Amygdala (tissue), 56 donors: Measurements from ENCODE around the gene GNB5.
A peak's percentile ranks its signal among the peaks of the same experiment; 100 is the strongest.

Experiments
- DNase-seq, 56 donors: peaks; one replicate each; lab custom pipeline; 2025; lab: John Stamatoyannopoulos, UW

Gene GNB5

DNA sequence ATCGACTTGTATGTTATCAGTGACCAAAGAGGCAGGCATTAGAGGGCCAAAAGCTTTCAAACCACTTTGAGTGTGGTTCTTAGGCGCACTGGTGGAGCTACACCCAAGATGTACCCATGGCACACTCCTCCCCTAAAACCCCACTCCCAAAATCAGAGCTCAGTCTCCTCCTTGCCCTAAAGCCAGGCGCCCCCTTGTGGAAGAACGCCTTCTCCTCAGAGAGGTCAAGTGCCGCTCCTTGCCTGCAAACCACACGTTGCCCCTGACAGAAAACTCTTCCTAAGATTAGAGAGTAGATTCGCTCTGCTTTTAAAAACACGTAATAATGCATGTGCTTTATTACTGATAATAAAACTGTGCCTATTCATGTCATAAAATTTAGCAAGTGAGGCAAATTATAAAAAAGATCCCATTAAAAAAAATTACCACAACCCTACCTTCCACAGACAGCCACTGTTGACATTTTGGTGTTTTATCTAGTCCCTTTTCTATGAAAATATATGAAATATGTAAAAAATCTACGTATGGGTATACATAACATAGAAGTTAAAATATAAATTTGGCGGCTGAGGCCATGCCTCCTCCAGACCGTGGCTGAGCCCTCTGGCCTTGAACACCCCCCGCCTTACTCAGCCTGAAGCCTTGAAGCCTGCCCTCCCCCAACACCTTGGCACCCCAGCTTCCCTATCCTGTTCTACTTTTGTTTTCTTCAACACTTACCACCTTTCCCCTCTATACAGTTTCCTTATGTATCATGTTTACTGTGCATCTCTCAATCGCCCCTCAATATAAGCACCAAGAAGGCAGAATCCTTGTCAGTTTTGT lies 112.1 kb downstream of the GNB5 start:
- DNase-seq: peak in 44 of 56 donors; percentile 6 to 81 (median 41)

DNA sequence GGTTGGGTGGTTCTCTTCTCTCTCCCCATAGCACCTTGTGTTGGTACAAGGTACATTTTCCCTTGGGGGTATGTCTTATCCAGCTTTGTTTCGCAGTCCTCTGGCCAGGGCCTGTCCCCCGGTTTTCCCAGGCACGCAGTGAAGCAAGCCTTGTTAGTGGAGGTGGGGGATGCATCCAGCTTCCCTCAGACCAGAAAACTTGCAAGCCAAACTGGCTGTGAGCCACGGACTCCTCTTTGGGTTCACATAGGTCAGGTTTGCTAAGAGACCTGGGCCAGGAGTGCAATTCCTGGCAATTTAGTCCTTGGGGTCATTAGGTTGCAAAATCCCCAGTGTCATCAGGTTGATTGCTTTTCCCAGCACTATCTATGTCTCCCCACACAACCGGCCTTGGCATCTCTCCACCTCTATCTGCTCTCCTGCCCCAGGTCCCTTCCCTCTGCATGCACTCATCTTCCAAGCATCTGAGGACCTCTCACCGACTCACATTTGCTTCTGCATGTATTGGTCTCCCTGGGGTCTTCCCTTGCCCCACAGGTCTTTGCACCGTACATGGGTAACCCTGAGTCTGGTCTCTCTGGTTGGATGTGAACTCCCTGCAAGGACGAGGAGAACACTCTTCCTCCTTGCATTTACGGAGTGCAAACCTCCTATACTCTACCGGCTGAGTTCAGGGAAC lies 112.9 kb downstream of the GNB5 start:
- no peak for DNase-seq

DNA sequence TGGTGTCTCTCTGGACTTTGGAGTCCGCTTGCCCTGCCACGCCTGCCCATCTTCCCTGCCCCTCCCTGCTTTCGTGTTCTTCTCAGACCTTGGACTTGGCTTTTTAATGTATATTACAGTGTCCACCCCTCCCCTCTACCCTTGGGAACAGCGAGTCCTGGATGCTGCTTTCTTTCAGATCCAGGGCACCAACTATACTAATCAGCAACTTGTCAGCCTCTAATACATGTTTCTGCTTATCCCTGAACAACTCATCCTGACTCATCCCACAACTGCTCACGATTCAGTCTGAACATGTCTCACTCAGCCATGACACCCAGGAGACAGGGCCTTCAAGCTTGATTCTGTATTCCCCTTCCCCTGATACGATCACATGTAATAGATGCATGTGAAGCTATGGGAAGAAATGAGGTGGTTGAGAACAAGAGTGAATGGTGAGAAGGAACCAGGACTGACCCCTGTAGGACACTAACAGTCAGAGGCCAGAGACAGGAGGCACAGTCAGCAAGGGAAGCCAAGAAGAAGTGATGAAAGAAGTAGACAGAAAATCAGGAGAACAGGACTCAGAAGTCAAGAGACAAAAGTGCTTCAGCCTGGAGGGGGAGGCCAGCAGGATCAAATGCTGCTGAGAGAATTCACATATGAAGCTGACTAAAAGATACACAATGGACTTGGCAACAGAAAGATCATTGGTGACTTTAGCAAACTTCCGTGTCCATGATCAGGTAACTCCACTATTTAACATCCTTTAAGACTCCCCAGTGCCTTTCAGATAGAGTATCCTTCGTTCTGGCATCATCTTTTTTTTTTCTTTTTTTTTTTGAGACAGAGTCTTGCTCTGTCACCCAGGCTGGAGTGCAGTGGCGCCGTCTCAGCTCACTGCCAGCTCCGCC lies 114.1 kb downstream of the GNB5 start:
- DNase-seq: no peak

DNA sequence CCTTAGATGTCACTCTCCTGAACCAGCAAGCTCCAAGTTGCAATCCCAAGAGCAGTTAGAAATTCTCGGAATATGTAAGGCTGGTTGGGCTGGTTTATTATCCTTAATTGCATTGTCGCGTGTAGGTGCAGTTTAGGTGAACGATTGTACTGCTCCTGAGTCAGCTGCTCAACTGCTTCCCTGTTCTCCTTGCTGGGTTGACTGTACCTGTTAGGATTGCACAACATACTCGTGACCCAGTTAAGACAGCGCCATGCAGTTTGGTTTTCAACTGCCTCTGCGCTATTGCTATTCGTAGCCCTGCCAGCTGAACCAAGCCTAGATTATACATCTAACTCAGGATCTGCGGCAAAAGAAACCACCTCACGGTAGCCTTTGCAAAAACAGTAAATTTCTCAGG lies 119.6 kb downstream of the GNB5 start:
- no peak for DNase-seq

DNA sequence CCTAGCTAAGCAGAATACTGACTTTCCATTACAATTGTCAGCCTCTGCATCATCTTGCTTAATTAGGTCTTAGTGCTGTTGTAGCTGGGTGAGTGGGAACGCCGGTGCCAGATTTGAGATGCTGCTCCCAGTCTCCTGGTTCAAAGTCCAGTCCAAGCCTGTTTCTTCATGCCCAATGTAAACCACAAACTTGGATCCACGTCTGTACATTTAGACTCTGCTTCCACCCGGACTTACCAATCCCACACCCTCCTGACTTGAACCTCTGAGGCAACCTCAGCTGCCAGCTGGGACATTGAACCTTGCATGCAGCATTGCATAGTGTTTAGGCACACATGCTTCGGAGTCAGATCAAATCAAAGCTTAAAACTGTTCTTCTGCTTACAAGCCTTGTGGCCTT lies 121.6 kb downstream of the GNB5 start:
- no peak for DNase-seq

DNA sequence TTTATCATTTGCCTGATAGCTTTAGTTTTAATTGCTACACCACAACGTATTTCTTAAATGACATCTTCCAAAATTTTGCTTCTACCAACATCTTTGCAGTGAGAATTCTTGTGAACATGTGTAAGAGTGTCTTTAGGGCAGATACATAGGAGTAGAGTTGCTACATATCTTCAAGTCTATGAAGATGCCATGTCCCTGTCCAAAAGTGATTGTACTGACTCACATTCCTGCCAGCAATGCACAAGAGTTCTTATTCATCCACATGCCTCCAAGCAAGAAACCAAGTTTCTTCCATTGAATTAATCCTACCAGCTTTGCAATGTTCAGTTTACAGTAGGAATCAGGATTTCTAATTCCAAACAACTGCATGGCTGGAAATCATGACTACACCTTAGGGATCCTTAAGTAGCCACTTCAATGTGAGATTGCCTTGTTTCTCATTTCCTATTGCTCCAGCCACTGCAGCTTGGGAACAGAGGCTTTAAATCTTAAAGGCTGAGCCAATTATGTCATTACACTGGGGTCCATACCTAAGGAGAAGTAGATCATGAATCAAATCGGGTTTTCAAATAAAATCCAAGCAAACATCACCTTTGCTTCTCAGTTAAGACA lies 123.1 kb downstream of the GNB5 start:
- no peak for DNase-seq

DNA sequence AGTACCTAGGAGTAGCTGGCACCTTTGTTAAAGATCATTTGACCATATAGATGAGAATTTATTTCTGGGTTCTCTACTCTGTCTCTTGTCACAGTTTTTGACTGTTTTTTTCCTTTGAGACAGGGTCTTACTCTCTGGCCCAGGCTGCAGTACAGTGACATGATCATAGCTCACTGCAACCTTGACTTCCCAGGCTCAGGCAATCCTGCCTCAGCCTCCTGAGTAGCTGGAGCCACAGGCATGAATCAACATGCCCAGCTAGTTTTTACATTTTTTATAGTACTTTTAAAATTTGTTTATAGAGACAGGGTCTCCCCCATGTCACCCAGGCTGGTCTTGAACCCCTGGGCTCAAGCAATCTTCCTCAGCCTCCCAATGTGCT lies 123.7 kb downstream of the GNB5 start:
- DNase-seq: no peak

DNA sequence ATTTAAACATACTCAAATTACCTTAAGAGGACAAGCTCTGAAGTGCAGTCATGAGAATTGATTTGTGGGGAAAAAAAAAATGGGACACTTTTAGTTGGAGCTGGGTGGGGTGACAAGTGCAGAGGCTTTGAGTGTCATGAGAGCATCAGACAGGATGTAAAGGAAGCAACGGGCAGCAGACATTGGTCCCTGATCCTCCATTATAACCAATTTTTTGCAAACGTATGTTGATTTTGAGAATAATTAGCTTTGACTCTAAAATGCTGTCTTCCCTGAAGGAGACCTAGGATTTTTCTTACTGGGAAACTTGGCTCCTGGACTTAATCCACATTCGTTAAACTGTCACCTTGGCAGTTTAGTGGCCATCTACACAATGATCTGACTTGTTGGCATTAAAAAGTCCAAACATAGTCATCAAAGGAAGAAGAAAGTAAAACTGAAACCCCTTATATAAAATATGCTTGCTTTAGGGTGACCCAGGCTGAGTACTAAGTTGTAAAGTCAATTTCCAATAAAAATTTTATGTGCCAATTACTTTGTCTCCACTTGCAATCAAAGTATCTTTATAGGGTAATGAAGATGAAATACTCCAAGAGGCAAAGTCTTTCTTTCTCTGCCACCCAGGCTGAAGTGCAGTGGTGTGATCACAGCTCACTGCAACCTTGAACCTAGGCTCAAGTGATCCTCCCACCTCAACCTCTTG lies 124.2 kb downstream of the GNB5 start:
- DNase-seq: no peak
